GM18867 (cell line): ENCODE results near the gene TET3.
A peak's percentile ranks its signal among the peaks of the same experiment; 100 is the strongest.

Source experiments
- ATAC-seq: cut with Tn5 transposase; IDR thresholded peaks from one replicate; pipeline ENCODE4 v1.9.1; 2021; ENCODE audit warnings: mild to moderate bottlenecking, moderate library complexity; ENCODE audit not compliant: unreplicated experiment

The TET3 gene

GRCh38 chr2:74002505-74003421 is 18.1 kb downstream of the TET3 start:
- ATAC-seq: peak; percentile 95

GRCh38 chr2:74003494-74004211 is 18.9 kb downstream of the TET3 start:
- ATAC-seq: no peak

DNA sequence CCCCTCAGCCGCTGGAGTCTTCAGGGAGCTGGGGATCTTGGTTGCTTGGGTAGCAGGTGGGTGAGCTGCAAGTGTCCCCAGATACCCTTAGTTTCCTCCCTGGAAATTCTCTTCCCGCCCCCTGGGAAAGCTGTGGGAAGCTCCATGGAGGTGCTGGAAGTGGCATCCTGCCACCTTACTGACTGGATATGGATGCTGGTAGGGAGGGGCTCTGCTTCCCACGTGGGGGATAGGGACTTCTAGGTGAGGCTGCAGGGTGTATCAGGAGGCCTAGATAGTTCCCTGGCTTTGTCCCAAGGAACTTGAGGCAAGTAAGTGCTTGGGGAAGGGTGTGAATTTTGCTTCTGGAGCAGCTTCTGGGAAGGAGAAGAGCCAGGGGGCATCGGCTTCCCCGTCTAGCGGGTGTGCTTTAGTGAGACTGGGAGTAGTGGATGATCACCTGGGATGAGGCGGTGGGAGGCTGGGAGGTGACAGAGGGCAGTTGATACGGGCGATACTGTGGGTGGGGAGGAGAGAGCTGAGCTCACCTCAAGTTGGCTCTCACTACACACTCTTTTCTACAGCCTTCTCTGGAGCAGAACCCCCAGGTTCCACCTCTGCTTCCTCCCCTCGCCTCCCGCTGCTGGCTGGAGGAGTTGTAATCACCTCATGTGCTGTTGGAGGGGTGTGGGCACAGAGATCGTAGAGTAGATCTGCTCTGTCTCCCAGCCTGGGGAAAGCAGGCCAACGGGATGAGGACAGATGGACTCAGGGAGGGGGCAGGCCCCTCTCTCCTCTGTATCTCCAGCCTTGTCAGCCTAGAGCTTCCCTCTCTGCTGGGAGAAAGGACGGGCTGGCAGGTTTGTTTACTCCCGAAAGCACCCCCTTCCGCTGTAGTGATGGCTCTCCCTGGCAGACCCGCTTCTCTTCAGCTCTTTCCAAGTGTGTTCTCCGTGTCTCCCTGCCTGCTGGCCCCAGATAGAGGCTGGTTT is 19.8 kb downstream of the TET3 start:
- ATAC-seq: no peak

- ATAC-seq: no peak
These were observed 21.1 kb downstream of the TET3 start for GRCh38 chr2:74005786-74006185.

GRCh38 chr2:74006459-74006858 is 21.7 kb downstream of the TET3 start:
- no peak for ATAC-seq

DNA sequence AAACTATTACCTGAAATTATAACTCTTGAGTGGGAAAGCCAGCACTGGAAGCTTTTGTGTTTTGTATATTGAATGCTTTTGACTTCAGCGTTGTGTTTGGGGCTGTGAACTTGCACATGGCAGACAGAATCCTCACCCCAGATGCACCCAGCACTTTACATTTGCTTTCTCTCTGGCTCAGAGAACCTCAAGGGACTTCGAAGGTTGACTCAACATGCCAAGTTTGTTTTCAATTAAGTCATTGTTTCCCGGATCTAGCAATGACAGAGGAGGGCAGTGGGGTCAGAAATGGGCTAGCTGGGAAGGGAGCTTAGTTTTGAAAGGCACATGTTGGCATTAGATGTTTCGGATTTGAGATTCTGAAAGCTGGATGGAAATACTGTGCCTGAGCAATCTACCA is 22.4 kb downstream of the TET3 start:
- no peak for ATAC-seq

DNA sequence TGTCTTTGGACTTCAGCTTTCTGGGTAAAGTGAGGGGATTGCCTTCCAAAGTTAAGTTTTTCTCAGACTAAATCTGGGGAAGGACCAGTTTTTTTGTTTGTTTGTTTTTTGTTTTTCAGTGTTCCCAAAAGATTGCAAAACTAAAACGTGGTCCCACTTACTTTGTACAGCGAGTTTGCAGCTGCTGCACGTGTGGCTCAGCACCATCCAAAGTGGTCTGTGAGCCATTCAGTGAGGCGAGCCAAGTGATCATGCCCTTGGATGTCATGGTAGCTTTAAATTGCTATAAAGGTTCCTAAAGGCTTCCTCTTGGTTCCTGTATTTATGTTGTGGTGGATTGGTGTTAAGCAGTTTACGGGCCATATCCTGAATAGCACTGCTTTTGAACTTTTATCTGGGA is 23.0 kb downstream of the TET3 start:
- no peak for ATAC-seq

DNA sequence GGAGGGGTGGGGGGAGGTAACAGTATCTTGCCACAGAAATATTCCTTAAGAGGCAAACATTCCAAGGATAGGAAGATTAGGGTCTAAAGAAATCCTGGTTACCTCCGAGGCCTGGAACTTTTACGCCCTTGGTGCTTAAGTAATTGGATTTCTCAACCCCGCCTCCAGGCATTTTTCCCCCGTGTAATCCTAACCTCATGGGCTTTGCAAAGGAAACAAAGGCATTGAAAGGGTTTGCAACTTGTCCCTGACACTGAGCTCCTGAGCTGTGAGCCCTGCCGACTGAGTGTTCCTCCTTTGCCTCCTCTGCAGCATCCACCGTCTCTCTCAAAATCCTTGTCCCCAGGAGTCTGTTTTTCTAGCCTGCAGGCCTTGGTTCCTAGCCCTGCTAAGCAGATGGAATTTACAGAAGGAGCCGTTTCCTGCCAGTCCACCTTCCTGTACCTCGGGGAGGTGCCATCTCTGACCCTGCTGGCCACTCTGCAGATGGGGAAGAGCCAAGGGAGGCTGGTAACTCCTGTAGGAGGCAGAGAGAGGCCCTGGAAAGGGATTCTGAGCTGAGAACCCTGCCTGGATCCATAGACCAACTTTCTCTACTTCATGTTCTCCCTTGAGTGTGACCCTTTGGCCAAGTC is 24.2 kb downstream of the TET3 start:
- no peak for ATAC-seq

DNA sequence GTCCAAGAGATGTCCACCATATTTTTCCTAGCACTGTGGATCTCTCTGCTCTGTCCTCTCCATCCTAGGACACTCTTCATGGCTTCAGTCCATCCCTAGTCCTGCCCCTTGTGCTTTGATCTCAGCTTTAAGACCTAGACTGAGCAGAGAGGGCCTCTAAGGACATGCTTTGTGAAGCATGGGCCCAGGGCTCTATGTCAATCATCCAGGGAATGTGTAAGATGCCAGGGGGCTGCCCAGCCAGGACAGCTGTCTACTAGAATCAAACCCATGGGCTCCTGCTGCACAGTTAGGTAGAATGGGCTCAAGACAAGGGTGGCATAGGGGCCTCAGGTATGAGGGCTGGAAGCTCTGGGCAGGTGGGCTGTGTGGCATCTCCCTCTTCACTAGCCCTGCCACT is 24.9 kb downstream of the TET3 start:
- no peak for ATAC-seq

- ATAC-seq: no peak
These were observed 25.4 kb downstream of the TET3 start for GRCh38 chr2:74010087-74010541.

GRCh38 chr2:74011246-74011645 is 26.5 kb downstream of the TET3 start:
- ATAC-seq: no peak

- ATAC-seq: no peak
These were observed 30.1 kb downstream of the TET3 start for GRCh38 chr2:74014813-74015212.

DNA sequence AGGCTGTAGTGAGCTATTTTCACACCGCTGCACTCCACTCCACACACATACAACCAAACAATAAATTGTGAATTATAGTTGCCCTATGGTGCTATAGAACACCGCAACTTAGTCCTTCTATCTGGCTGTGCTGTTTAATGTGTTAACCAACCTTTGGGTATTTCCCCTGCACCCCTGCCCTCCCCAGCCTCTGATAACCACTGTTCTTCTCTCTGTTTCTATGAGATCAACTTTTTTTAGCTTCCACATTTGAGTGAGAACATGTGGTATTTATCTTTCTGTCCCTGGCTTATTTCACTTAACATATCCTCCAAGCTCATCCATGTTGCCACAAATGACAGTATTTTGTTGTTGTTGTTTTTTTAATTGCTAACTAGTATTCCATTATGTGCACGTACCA is 32.5 kb downstream of the TET3 start:
- ATAC-seq: peak; percentile 65

- no peak for ATAC-seq
These were observed 34.8 kb downstream of the TET3 start for GRCh38 chr2:74019516-74019915.

DNA sequence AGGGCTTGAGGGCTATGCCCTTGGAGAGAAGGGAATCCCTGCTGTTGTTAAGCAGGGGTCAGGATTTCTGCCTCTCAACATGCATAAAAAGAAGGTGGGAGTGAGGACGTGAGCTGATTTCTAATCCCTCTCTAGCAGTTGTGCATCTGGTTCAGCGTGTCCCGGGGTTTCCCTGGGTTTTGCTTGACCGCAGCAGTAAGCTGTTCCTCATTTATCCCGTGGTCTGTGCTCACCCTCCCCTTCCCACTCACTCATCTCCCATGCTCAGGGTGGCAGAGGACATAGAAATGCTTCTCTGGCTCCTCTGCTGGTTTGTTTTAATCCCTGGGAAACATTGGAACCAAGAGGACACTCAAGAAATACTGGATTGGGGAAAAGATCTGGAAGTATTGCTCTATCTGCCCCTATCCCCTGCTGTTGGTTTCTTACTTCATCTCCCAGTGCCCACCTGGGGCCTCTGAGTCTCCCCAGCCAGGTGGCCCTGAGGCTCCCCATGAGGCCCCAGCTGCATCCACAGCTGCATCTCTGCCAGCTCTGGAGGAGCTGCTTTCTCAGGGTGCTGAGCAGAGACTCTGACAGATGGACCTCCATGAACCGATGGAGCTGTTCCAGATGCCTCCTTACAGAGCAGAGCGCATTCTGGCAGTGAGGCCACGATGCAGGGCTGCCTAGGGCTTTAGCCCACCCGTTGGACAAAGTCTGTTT is 36.1 kb downstream of the TET3 start:
- ATAC-seq: no peak

- ATAC-seq: no peak
These were observed 36.7 kb downstream of the TET3 start for GRCh38 chr2:74021407-74021755.

DNA sequence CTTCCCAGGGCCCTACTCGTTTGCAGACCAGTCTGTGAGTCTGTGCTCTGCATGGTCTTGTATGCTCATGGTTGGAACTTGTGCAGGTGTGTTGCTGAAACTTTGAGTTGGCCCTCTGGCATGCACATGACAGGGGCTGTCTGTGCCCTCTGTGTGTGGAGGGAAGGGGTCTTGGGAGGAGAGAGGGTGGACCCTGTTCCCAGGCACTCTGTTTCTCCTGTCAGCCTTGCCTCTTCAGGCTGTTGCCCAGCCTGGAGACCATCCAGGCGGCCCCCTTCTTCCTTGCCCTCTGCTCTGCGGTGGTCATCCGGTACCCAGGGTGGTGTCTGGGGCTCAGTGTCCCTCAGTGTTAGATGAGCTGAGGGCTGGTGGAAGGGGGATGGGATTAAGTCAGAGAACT is 39.5 kb downstream of the TET3 start:
- ATAC-seq: no peak

DNA sequence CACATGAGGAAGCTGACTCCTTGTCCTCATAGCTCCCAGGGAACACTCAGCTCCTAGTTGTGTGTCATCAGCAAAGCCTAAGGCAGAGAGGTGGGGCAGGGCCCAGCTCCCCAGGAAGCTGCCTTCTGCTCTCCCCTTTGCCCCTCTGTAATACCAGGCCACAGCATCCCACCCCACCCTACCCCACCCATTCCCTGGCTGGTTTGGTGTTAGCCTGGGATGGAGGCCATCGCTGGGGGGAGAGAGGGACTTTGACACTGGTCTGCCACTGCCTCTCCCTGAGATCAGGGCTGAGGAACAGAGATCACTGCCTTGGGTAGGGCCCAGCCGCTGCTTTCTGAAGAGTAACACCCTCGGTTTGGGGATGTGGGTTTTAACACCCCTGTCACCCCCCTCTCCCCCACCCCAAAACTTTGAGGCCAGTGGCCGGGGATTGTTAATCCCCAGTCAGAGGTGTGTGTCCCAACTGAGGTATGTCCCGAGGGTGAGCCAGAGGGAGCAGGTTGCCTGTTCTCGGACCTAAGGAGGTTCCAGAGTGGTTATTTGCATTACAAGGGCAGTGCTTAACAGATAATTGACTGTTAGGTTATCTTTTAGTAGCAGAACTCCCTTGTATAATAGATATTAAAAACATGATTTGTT is 41.4 kb downstream of the TET3 start:
- ATAC-seq: peak; percentile 62

DNA sequence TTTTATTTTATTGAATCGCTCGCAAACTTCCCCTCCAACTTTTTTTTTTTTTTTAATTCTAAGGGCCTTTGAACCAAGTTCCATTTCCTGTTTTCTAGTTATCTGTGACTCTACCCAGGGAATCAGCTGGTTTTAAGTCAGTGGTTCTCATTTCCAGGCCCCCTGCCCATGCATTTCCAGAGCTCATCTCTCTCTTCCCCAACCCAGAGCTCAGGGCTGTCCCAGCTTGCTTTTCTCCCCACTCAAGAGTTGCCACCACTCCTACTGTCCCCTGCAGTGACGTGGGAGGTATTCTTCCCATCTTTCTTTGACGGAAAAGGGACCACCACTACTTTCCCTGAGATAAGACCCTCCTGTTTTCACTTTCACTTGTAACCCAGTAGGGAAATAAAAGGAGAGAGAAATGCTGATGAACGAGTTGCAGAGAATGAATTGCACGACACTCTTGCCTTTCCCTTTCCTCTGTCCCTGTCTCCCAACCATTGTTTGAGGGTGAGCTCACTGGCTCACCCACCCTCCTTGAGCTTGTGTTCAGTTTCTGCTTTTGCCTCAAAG is 42.1 kb downstream of the TET3 start:
- ATAC-seq: no peak
